HL-60 (cell line): Measurements from ENCODE around the gene ZNF165.
"Not testable (repeated sequence)": the region's sequence is repeated elsewhere in the genome, so short reads cannot be mapped to it uniquely, and the experiment has no call there.

Experiments
- DNase-seq, 2 experiments: peaks; one replicate each; pipeline ENCODE4 v3.0.0-alpha.2; 2010 to 2020; ENCODE audit warnings: low read depth in 1 of 2, low spot score in 1 of 2
- H3K27ac ChIP-seq: fragments of 250-450 bp; sonication (Bioruptor Pico); replicated peaks from 2 replicates; pipeline ENCODE4 v1.5.1; 2020; ENCODE audit warnings: mild to moderate bottlenecking, moderate library complexity
- H3K27me3 ChIP-seq: fragments of 250-450 bp; sonication (Bioruptor Pico); 2 replicates; pipeline ENCODE4 v1.5.1; 2021; ENCODE audit warnings: mild to moderate bottlenecking, moderate library complexity; ENCODE audit not compliant: insufficient read depth, poor library complexity, severe bottlenecking
- H3K4me3 ChIP-seq: replicated peaks from 2 replicates; pipeline ENCODE4 v1.5.1; 2011; ENCODE audit warnings: mild to moderate bottlenecking, control low read depth, low read length; ENCODE audit not compliant: insufficient read depth
- GABPA ChIP-seq: IDR thresholded peaks from 2 replicates; pipeline ENCODE4 v1.6.1; 2012; ENCODE audit warnings: low read depth
- POLR2AphosphoS5 ChIP-seq: IDR thresholded peaks from 2 replicates; pipeline ENCODE4 v1.6.1; 2012; ENCODE audit warnings: low read depth
- SPI1 ChIP-seq: IDR thresholded peaks from 2 replicates; pipeline ENCODE4 v1.6.1; 2012; ENCODE audit warnings: low read depth, mild to moderate bottlenecking, borderline replicate concordance
- TF ChIP-seq, protein P1 (sequence below): IDR thresholded peaks from 2 replicates; pipeline ENCODE4 v1.6.1; 2012; ENCODE audit warnings: low read depth; ENCODE audit not compliant: insufficient replicate concordance
- TF ChIP-seq, protein P2 (sequence below): IDR thresholded peaks from one replicate; pipeline ENCODE4 v1.5.1; 2011; ENCODE audit warnings: low read length, control low read depth, inconsistent platforms; ENCODE audit not compliant: insufficient read depth

ZNF165 gene

DNA sequence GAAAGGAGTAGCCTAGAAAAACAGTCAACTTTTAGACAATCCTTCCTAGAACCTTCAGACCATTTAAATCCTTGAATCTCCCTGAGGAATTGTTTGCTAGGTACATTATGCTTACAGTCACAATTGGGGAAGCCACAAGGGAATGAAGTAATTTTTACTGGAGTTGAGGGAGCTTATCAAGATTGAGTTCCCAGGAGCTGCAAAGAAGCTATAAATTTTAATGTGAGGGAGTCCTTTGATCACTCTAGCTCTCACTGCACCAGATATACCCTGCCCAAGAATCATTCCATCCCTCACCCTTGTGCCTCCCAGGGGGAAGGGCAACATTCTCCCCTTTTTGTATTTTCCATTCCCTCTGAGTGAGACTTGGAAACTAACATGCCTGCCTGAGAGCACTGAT, 12.3 kb upstream of the ZNF165 start:
- no peak overlapping the region for H3K27ac ChIP-seq
- no peak for TF ChIP-seq POLR2AphosphoS5
- TF ChIP-seq, protein P1, sequence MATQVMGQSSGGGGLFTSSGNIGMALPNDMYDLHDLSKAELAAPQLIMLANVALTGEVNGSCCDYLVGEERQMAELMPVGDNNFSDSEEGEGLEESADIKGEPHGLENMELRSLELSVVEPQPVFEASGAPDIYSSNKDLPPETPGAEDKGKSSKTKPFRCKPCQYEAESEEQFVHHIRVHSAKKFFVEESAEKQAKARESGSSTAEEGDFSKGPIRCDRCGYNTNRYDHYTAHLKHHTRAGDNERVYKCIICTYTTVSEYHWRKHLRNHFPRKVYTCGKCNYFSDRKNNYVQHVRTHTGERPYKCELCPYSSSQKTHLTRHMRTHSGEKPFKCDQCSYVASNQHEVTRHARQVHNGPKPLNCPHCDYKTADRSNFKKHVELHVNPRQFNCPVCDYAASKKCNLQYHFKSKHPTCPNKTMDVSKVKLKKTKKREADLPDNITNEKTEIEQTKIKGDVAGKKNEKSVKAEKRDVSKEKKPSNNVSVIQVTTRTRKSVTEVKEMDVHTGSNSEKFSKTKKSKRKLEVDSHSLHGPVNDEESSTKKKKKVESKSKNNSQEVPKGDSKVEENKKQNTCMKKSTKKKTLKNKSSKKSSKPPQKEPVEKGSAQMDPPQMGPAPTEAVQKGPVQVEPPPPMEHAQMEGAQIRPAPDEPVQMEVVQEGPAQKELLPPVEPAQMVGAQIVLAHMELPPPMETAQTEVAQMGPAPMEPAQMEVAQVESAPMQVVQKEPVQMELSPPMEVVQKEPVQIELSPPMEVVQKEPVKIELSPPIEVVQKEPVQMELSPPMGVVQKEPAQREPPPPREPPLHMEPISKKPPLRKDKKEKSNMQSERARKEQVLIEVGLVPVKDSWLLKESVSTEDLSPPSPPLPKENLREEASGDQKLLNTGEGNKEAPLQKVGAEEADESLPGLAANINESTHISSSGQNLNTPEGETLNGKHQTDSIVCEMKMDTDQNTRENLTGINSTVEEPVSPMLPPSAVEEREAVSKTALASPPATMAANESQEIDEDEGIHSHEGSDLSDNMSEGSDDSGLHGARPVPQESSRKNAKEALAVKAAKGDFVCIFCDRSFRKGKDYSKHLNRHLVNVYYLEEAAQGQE: no peak
- TF ChIP-seq SPI1: no peak
- TF ChIP-seq, protein P2, sequence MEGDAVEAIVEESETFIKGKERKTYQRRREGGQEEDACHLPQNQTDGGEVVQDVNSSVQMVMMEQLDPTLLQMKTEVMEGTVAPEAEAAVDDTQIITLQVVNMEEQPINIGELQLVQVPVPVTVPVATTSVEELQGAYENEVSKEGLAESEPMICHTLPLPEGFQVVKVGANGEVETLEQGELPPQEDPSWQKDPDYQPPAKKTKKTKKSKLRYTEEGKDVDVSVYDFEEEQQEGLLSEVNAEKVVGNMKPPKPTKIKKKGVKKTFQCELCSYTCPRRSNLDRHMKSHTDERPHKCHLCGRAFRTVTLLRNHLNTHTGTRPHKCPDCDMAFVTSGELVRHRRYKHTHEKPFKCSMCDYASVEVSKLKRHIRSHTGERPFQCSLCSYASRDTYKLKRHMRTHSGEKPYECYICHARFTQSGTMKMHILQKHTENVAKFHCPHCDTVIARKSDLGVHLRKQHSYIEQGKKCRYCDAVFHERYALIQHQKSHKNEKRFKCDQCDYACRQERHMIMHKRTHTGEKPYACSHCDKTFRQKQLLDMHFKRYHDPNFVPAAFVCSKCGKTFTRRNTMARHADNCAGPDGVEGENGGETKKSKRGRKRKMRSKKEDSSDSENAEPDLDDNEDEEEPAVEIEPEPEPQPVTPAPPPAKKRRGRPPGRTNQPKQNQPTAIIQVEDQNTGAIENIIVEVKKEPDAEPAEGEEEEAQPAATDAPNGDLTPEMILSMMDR: no peak
- no peak for TF ChIP-seq GABPA

GRCh38 chr6:28070968-28071367, 9.4 kb upstream of the ZNF165 start:
- H3K27me3 ChIP-seq, H3K4me3 ChIP-seq, H3K27ac ChIP-seq, DNase-seq: not testable (repeated sequence)

More for the DNA sequence above, 12.3 kb upstream of the ZNF165 start:
- Histone ChIP-seq H3K4me3 (no peak overlapping the region), H3K27me3 (no peaks in the 10 kb centered on the region)
- no peak for DNase-seq

GRCh38 chr6:28078050-28078449, 2.3 kb upstream of the ZNF165 start:
- no peak overlapping the region for H3K27ac ChIP-seq
- no peak overlapping the region for H3K4me3 ChIP-seq
- TF ChIP-seq SPI1: no peak
- H3K27me3 ChIP-seq: no peaks in the 10 kb centered on the region
- no peak for DNase-seq

GRCh38 chr6:28078836-28079235, 1.5 kb upstream of the ZNF165 start:
- H3K27me3 ChIP-seq: no peaks in the 10 kb centered on the region
- H3K4me3 ChIP-seq: no peak overlapping the region
- no peak overlapping the region for H3K27ac ChIP-seq
- no peak for DNase-seq
- TF ChIP-seq POLR2AphosphoS5 (no peak), SPI1 (no peak), GABPA (no peak)
- TF ChIP-seq, protein P2: no peak
- TF ChIP-seq, protein P1: no peak
